ENCODE results near the gene TMEM151A. TPM values are rescaled to one million over a fixed set of nuclear protein-coding genes. Genes with fewer than 3 reads are reported as not detected.

Gene TMEM151A
- total RNA-seq, 1 donor from 2014 or later, result 19.2 TPM

- Mint-ChIP-seq H3K36me3 (ENCODE audit: unreplicated experiment) (peaks cover 8% of the 10 kb centered on the region), H3K9me3 (ENCODE audit: unreplicated experiment) (peaks cover 8% of the 10 kb centered on the region), H3K4me1 (ENCODE audit: low read depth, unreplicated experiment) (peaks cover 13% of the 10 kb centered on the region), H3K27me3 (ENCODE audit: unreplicated experiment) (peaks cover 14% of the 10 kb centered on the region), H3K27ac (ENCODE audit: unreplicated experiment) (peak overlapping the region; percentile 66), H3K4me3 (ENCODE audit: unreplicated experiment) (peak overlapping the region; percentile 79)
- TF ChIP-seq, protein P1, sequence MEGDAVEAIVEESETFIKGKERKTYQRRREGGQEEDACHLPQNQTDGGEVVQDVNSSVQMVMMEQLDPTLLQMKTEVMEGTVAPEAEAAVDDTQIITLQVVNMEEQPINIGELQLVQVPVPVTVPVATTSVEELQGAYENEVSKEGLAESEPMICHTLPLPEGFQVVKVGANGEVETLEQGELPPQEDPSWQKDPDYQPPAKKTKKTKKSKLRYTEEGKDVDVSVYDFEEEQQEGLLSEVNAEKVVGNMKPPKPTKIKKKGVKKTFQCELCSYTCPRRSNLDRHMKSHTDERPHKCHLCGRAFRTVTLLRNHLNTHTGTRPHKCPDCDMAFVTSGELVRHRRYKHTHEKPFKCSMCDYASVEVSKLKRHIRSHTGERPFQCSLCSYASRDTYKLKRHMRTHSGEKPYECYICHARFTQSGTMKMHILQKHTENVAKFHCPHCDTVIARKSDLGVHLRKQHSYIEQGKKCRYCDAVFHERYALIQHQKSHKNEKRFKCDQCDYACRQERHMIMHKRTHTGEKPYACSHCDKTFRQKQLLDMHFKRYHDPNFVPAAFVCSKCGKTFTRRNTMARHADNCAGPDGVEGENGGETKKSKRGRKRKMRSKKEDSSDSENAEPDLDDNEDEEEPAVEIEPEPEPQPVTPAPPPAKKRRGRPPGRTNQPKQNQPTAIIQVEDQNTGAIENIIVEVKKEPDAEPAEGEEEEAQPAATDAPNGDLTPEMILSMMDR (IDR thresholded peaks at IDR 0.05; ENCODE audit: partially characterized antibody, unreplicated experiment), result no peak
- no peak for DNase-seq
These were observed 32.5 kb upstream of the TMEM151A start for GRCh38 chr11:66259225-66259624.

DNA sequence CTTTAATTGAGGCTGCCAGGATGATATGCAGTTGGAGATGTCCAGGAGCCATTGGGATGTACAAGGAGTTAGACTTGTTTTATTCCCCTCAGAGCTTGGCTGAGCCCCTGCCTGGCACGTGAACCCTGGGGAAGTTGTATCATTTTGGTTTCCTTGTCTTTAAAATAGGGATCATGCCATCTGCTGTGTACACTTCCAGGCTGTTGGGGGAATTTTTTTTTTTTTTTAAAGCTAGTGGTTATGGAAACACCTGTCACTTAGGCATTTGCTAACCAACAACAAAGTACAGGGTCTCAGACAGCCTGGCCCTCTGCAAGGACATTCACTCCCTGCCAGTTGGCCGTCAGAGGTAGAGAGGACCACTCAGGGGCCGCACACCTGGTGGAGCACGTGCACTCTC is 31.7 kb upstream of the TMEM151A start:
- DNase-seq, result no peak

GRCh38 chr11:66261578-66261977 is 30.1 kb upstream of the TMEM151A start:
- peaks cover 12% of the 10 kb centered on the region for H3K27me3 Mint-ChIP-seq (ENCODE audit: unreplicated experiment)
- TF ChIP-seq, protein P1 (IDR thresholded peaks at IDR 0.05; ENCODE audit: partially characterized antibody, unreplicated experiment), result no peak
- H3K4me3 Mint-ChIP-seq (ENCODE audit: unreplicated experiment), result no peak overlapping the region
- no peak overlapping the region for H3K27ac Mint-ChIP-seq (ENCODE audit: unreplicated experiment)
- peaks cover 9% of the 10 kb centered on the region for H3K9me3 Mint-ChIP-seq (ENCODE audit: unreplicated experiment)
- H3K4me1 Mint-ChIP-seq (ENCODE audit: low read depth, unreplicated experiment), result peaks cover 12% of the 10 kb centered on the region
- DNase-seq, result no peak
- peaks cover 8% of the 10 kb centered on the region for H3K36me3 Mint-ChIP-seq (ENCODE audit: unreplicated experiment)

More for the DNA sequence above, 31.7 kb upstream of the TMEM151A start:
- Mint-ChIP-seq H3K9me3 (ENCODE audit: unreplicated experiment) (peaks cover 9% of the 10 kb centered on the region), H3K4me1 (ENCODE audit: low read depth, unreplicated experiment) (peaks cover 13% of the 10 kb centered on the region), H3K36me3 (ENCODE audit: unreplicated experiment) (peaks cover 8% of the 10 kb centered on the region), H3K4me3 (ENCODE audit: unreplicated experiment) (peak overlapping the region; percentile 79), H3K27ac (ENCODE audit: unreplicated experiment) (peak overlapping the region; percentile 62), H3K27me3 (ENCODE audit: unreplicated experiment) (peaks cover 14% of the 10 kb centered on the region)
- TF ChIP-seq, protein P1 (IDR thresholded peaks at IDR 0.05; ENCODE audit: partially characterized antibody, unreplicated experiment), result no peak

DNA sequence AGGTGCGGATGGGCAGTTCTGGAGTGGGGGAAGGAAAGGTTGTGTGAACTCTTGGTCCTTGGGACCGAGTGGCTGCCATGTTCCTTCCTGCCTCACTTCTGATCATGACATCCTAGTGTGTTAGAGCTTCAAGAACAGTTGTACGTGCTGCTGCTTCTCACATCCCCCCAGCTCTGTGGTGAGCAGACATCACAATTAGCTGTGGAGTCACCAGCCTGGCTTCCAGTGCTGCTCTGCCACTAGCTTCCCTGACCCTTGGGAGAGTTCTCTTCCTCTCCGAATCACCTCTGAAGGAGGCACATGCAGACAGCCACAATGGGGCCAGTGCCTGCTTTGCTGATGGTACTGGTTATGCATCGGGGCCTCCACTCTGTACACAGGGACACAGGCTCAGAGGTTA is 29.5 kb upstream of the TMEM151A start:
- H3K27ac Mint-ChIP-seq (ENCODE audit: unreplicated experiment), result no peak overlapping the region
- H3K9me3 Mint-ChIP-seq (ENCODE audit: unreplicated experiment), result peaks cover 9% of the 10 kb centered on the region
- no peak for DNase-seq
- H3K4me1 Mint-ChIP-seq (ENCODE audit: low read depth, unreplicated experiment), result peaks cover 14% of the 10 kb centered on the region
- TF ChIP-seq, protein P1 (IDR thresholded peaks at IDR 0.05; ENCODE audit: partially characterized antibody, unreplicated experiment), result no peak
- peaks cover 7% of the 10 kb centered on the region for H3K27me3 Mint-ChIP-seq (ENCODE audit: unreplicated experiment)
- no peak overlapping the region for H3K4me3 Mint-ChIP-seq (ENCODE audit: unreplicated experiment)
- peaks cover 8% of the 10 kb centered on the region for H3K36me3 Mint-ChIP-seq (ENCODE audit: unreplicated experiment)

GRCh38 chr11:66262696-66263095 is 29.0 kb upstream of the TMEM151A start:
- TF ChIP-seq, protein P1 (IDR thresholded peaks at IDR 0.05; ENCODE audit: partially characterized antibody, unreplicated experiment), result no peak
- H3K27me3 Mint-ChIP-seq (ENCODE audit: unreplicated experiment), result peaks cover 7% of the 10 kb centered on the region
- H3K4me3 Mint-ChIP-seq (ENCODE audit: unreplicated experiment), result no peak overlapping the region
- peaks cover 14% of the 10 kb centered on the region for H3K4me1 Mint-ChIP-seq (ENCODE audit: low read depth, unreplicated experiment)
- peaks cover 8% of the 10 kb centered on the region for H3K36me3 Mint-ChIP-seq (ENCODE audit: unreplicated experiment)
- H3K9me3 Mint-ChIP-seq (ENCODE audit: unreplicated experiment), result peaks cover 9% of the 10 kb centered on the region
- no peak for DNase-seq
- H3K27ac Mint-ChIP-seq (ENCODE audit: unreplicated experiment), result no peak overlapping the region

All from glutamatergic neuron (in vitro differentiated cells).